DOHH2 (cell line): Measurements from ENCODE around the gene FKBP2.

ENCODE experiments used
- CTCF ChIP-seq: fragments of 200-600 bp; sonication (generic); IDR thresholded peaks from one replicate; pipeline ENCODE4 v1.5.1; 2014; ENCODE audit warnings: antibody characterized with exemption, mild to moderate bottlenecking, low read depth, low read length; ENCODE audit not compliant: poor library complexity, severe bottlenecking
- EZH2phosphoT487 ChIP-seq: fragments of 200-600 bp; sonication (generic); IDR thresholded peaks from 2 replicates; pipeline ENCODE4 v1.6.1; 2017; ENCODE audit warnings: borderline replicate concordance, mild to moderate bottlenecking, antibody characterized with exemption, low read length, moderate library complexity, mixed read lengths

- TF ChIP-seq CTCF, result no peak
- no peak for TF ChIP-seq EZH2phosphoT487
These were observed at the start of gene FKBP2 for GRCh38 chr11:64240435-64241240.
